HepG2 (cell line): ENCODE results near the gene GATC. TPM values are rescaled to one million over a fixed set of nuclear protein-coding genes. Genes with fewer than 3 reads are reported as not detected.

Source experiments
- polyA plus RNA-seq, 8 experiments: library from polyadenylated mRNA; depleted of rRNA in 3 of 8; stranded (reverse) in 7 of 8; unstranded in 1 of 8; fragments of >200 nt; fragmentation: Illumina TruSeq in 4 of 8; extraction: Trizol in 4 of 8; gene quantifications; 2 replicates each; pipeline versions ENCODE4 v1.2.1 to v1.2.3, GENCODE V29; 2011 to 2016; ENCODE audit warnings: low read depth in 4 of 8, missing spikeins in 1 of 8, mixed read lengths in 1 of 8; ENCODE audit not compliant: insufficient read depth in 1 of 8
- small RNA-seq, 3 experiments: library from RNA; depleted of rRNA; stranded (forward); fragments of <200 nt; gene quantifications; one replicate each; pipeline ENCODE3, GENCODE V24; 2012; ENCODE audit warnings: low read depth in 2 of 3, low replicate concordance in 1 of 3; ENCODE audit not compliant: insufficient read length in 3 of 3, insufficient read depth in 2 of 3
- total RNA-seq, 5 experiments: library from RNA; depleted of rRNA; stranded (reverse); fragments of >200 nt; fragmentation: Illumina TruSeq; extraction: Trizol; gene quantifications; 2 replicates each; pipeline ENCODE4 v1.2.3, GENCODE V29; 2016; ENCODE audit warnings: low read depth in 1 of 5

Gene GATC
- total and polyA plus RNA-seq, 2 of the 13 experiments (the other 11 are each of a cell fraction or from before 2014, with no cell fraction given) = 17.7 to 29.7 TPM

Small RNAs within 50 kb of the gene (small RNA-seq; reads per million reads assigned to genes)
- gene RF00019 = 0 reads per million in 3 experiments

Other genes starting within 250 kb of the GATC start
- gene RPLP0, start 245.3 kb upstream of the GATC start, total RNA-seq (2016; rRNA removed; fragmentation: Illumina TruSeq; extraction: Trizol) = 2,915 and 3,025 TPM in 2 replicates
- gene RPLP0, start 245.3 kb upstream of the GATC start, polyA plus RNA-seq (2011; rRNA removed) = 5,570 and 6,229 TPM in 2 replicates
- gene PXN, start 180.7 kb upstream of the GATC start, total RNA-seq (2016; rRNA removed; fragmentation: Illumina TruSeq; extraction: Trizol) = 13.6 and 14.2 TPM in 2 replicates
- 13.9 and 14.2 TPM in 2 replicates for gene PXN, start 180.7 kb upstream of the GATC start, polyA plus RNA-seq (2011; rRNA removed)
- gene RNU4-2, start 154.5 kb upstream of the GATC start, total RNA-seq (2016; rRNA removed; fragmentation: Illumina TruSeq; extraction: Trizol) = 1,104 and 11,327 TPM in 2 replicates
- gene RNU4-2, start 154.5 kb upstream of the GATC start, polyA plus RNA-seq (2011; rRNA removed) = under 0.01 TPM in 2 replicates
- gene RNU4-1, start 153.2 kb upstream of the GATC start, total RNA-seq (2016; rRNA removed; fragmentation: Illumina TruSeq; extraction: Trizol) = 623 and 7,407 TPM in 2 replicates
- not detected in 2 replicates for gene RNU4-1, start 153.2 kb upstream of the GATC start, polyA plus RNA-seq (2011; rRNA removed)
- gene SIRT4, start 144.1 kb upstream of the GATC start, total RNA-seq (2016; rRNA removed; fragmentation: Illumina TruSeq; extraction: Trizol) = 3.4 and 7.0 TPM in 2 replicates
- 4.8 and 5.8 TPM in 2 replicates for gene SIRT4, start 144.1 kb upstream of the GATC start, polyA plus RNA-seq (2011; rRNA removed)
- gene PLA2G1B, start 118.7 kb upstream of the GATC start, total RNA-seq (2016; rRNA removed; fragmentation: Illumina TruSeq; extraction: Trizol) = 0.87 and 1.4 TPM in 2 replicates
- 0.33 and 0.59 TPM in 2 replicates for gene PLA2G1B, start 118.7 kb upstream of the GATC start, polyA plus RNA-seq (2011; rRNA removed)
- 0.46 and 0.80 TPM in 2 replicates for gene MSI1, start 77.3 kb upstream of the GATC start, total RNA-seq (2016; rRNA removed; fragmentation: Illumina TruSeq; extraction: Trizol)
- gene MSI1, start 77.3 kb upstream of the GATC start, polyA plus RNA-seq (2011; rRNA removed) = 0.08 and 0.09 TPM in 2 replicates
- 204 and 542 TPM in 2 replicates for gene COX6A1, start 8.3 kb upstream of the GATC start, total RNA-seq (2016; rRNA removed; fragmentation: Illumina TruSeq; extraction: Trizol)
- gene COX6A1, start 8.3 kb upstream of the GATC start, polyA plus RNA-seq (2011; rRNA removed) = 655 and 673 TPM in 2 replicates
- gene TRIAP1, start 60 bp upstream of the GATC start, total RNA-seq (2016; rRNA removed; fragmentation: Illumina TruSeq; extraction: Trizol) = 117 and 178 TPM in 2 replicates
- gene TRIAP1, start 60 bp upstream of the GATC start, polyA plus RNA-seq (2011; rRNA removed) = 44.4 and 55.0 TPM in 2 replicates
- 144 and 153 TPM in 2 replicates for gene SRSF9, start 23.3 kb downstream of the GATC start, total RNA-seq (2016; rRNA removed; fragmentation: Illumina TruSeq; extraction: Trizol)
- 96.2 and 125 TPM in 2 replicates for gene SRSF9, start 23.3 kb downstream of the GATC start, polyA plus RNA-seq (2011; rRNA removed)
- gene DYNLL1, start 49.7 kb downstream of the GATC start, total RNA-seq (2016; rRNA removed; fragmentation: Illumina TruSeq; extraction: Trizol) = 271 and 403 TPM in 2 replicates
- gene DYNLL1, start 49.7 kb downstream of the GATC start, polyA plus RNA-seq (2011; rRNA removed) = 294 and 318 TPM in 2 replicates
- gene COQ5, start 82.7 kb downstream of the GATC start, total RNA-seq (2016; rRNA removed; fragmentation: Illumina TruSeq; extraction: Trizol) = 41.5 and 59.8 TPM in 2 replicates
- 27.6 and 36.4 TPM in 2 replicates for gene COQ5, start 82.7 kb downstream of the GATC start, polyA plus RNA-seq (2011; rRNA removed)
- 62.5 and 86.7 TPM in 2 replicates for gene RNF10, start 87.9 kb downstream of the GATC start, total RNA-seq (2016; rRNA removed; fragmentation: Illumina TruSeq; extraction: Trizol)
- 74.5 and 88.0 TPM in 2 replicates for gene RNF10, start 87.9 kb downstream of the GATC start, polyA plus RNA-seq (2011; rRNA removed)
- 54.3 and 61.3 TPM in 2 replicates for gene POP5, start 135.0 kb downstream of the GATC start, total RNA-seq (2016; rRNA removed; fragmentation: Illumina TruSeq; extraction: Trizol)
- 43.4 and 45.6 TPM in 2 replicates for gene POP5, start 135.0 kb downstream of the GATC start, polyA plus RNA-seq (2011; rRNA removed)
- not detected in 2 replicates for gene CABP1, start 194.2 kb downstream of the GATC start, total RNA-seq (2016; rRNA removed; fragmentation: Illumina TruSeq; extraction: Trizol)
- gene CABP1, start 194.2 kb downstream of the GATC start, polyA plus RNA-seq (2011; rRNA removed) = not detected in 2 replicates
- 95.5 and 156 TPM in 2 replicates for gene MLEC, start 240.7 kb downstream of the GATC start, total RNA-seq (2016; rRNA removed; fragmentation: Illumina TruSeq; extraction: Trizol)
- 35.3 and 49.8 TPM in 2 replicates for gene MLEC, start 240.7 kb downstream of the GATC start, polyA plus RNA-seq (2011; rRNA removed)